GM19468 (cell line): ENCODE data around the gene RUNX2.

Experiments
- ATAC-seq: cut with Tn5 transposase; IDR thresholded peaks from one replicate; pipeline ENCODE4 v1.9.1; 2021; ENCODE audit warnings: mild to moderate bottlenecking, moderate library complexity, moderate number of reproducible peaks; ENCODE audit not compliant: unreplicated experiment; ENCODE audit errors: extremely low read depth

The RUNX2 gene

GRCh38 chr6:45430590-45431202, 102.6 kb downstream of the RUNX2 start:
- no peak for ATAC-seq

- no peak for ATAC-seq
Observed at GRCh38 chr6:45431317-45432065, 103.4 kb downstream of the RUNX2 start.

- ATAC-seq: no peak
Observed at GRCh38 chr6:45432977-45433376, 104.8 kb downstream of the RUNX2 start.

- no peak for ATAC-seq
Observed at GRCh38 chr6:45433533-45434380, 105.6 kb downstream of the RUNX2 start.

GRCh38 chr6:45434381-45434700, 106.2 kb downstream of the RUNX2 start:
- no peak for ATAC-seq

- ATAC-seq: no peak
Observed at GRCh38 chr6:45436544-45437438, 108.7 kb downstream of the RUNX2 start.

GRCh38 chr6:45437439-45437815, 109.3 kb downstream of the RUNX2 start:
- no peak for ATAC-seq

GRCh38 chr6:45438151-45438550, 110.0 kb downstream of the RUNX2 start:
- no peak for ATAC-seq

- ATAC-seq: no peak
Observed at GRCh38 chr6:45438849-45439406, 110.8 kb downstream of the RUNX2 start.

- ATAC-seq: no peak
Observed at GRCh38 chr6:45439459-45439858, 111.3 kb downstream of the RUNX2 start.

- no peak for ATAC-seq
Observed at GRCh38 chr6:45439861-45440388, 111.8 kb downstream of the RUNX2 start.

GRCh38 chr6:45441851-45442453, 113.8 kb downstream of the RUNX2 start:
- no peak for ATAC-seq

- no peak for ATAC-seq
Observed at GRCh38 chr6:45442716-45443115, 114.6 kb downstream of the RUNX2 start.

- ATAC-seq: no peak
Observed at GRCh38 chr6:45445364-45445748, 117.2 kb downstream of the RUNX2 start.

- no peak for ATAC-seq
Observed at GRCh38 chr6:45445749-45446549, 117.8 kb downstream of the RUNX2 start.

GRCh38 chr6:45447005-45447404, 118.9 kb downstream of the RUNX2 start:
- ATAC-seq: no peak

- ATAC-seq: no peak
Observed at GRCh38 chr6:45447716-45448115, 119.6 kb downstream of the RUNX2 start.
